ENCODE measurements around the gene STK31.

STK31 gene

DNA sequence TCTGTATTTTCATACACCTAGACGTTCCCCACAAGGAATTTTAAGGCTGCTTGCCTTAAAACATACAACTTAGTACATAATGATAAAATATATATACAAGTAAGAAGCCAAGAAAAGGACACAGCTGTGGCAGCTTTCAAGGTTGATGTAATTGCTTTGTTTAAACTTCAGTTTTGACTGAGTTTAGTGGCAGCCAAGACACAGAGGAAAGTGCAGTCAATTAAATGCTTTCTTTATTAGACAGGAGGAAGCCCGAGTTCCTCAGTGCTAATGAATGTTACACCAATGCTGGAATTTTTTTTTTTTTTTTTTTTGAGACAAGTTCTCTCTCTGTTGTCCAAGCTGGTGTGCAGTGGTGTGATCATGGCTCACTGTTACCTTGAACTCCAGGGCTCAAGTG is 11.2 kb upstream of the STK31 start:
- Histone ChIP-seq H3K4me3 (no peak overlapping the region), H3K27ac (no peak overlapping the region), H4K20me1 (no peaks in the 10 kb centered on the region), H3K4me2 (no peak overlapping the region), H3K9ac (no peak overlapping the region), H3K27me3 (no peaks in the 10 kb centered on the region), H3K4me1 (peaks cover 0 to 5% (median 0%) of the 10 kb centered on the region in 10 experiments; a peak in 1 of 20 replicates), H3K36me3 (peaks cover 33 to 93% (median 62%) of the 10 kb centered on the region in 11 experiments), H3K9me3 (replicated peaks in 1 of 11) (peaks cover 5 to 15% (median 10%) of the 10 kb centered on the region in 11 experiments; a peak in 18 of 22 replicates)
- no peak for TF ChIP-seq Cebpa-rat (IDR thresholded peaks at IDR 0.05)

DNA sequence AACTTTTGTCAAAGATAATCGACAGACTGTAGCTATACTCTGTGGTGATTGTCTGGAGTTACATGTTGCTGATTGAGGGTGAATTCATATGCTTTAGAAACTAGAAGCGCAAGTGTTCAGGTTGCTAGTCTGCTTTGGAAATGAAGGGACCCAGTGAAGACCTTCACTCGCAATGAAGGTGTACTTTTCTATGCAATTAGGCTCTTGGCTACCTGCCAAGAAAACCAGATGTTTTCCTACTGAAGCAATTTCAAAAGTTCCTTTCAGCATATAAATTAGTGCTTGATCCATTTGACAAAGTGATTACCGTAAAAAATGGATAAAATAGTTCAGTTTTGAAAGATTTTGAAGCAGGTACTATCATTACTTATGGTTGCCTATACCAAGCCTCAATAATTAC is 10.0 kb upstream of the STK31 start:
- H3K4me2 ChIP-seq = no peak overlapping the region
- no peak for TF ChIP-seq Cebpa-rat (IDR thresholded peaks at IDR 0.05)
- no peak overlapping the region for H3K27ac ChIP-seq
- no peaks in the 10 kb centered on the region for H4K20me1 ChIP-seq
- peaks cover 0 to 5% (median 0%) of the 10 kb centered on the region in 10 experiments; a peak in 1 of 20 replicates for H3K4me1 ChIP-seq
- H3K27me3 ChIP-seq = no peaks in the 10 kb centered on the region
- peaks cover 17 to 25% (median 22%) of the 10 kb centered on the region in 11 experiments for H3K9me3 ChIP-seq (replicated peaks in 1 of 11)
- no peak overlapping the region for H3K9ac ChIP-seq
- peaks cover 32 to 93% (median 62%) of the 10 kb centered on the region in 11 experiments for H3K36me3 ChIP-seq
- H3K4me3 ChIP-seq = no peak overlapping the region

DNA sequence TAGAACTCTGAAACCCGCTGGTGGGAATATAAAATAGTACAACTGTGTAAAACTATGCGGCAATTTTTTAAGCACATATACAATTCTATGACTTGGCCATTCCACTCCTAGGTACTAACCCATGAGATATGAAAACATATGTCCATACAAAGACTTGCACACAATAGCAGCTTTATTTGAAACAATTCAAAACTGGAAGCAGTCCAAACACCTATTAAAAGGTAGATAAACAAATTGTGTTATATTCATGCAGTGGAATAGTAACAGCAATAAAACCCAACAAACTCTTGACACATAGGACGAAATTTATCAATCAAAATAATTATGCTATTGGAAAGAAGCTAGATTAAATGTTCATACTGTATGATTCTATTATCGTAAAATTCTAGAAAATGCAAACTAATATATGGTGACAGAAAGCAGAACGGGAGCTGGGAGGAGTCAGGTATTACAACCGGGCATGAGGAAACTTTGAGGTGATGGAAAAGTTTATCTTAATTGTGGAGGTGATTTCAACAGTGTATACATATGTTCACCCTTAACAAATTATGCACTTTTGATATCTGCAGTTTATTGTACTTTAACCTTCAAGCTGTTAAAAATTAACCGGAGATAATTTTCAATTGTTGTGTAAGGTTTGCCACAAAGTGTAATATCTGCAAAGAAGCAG is 803 bp upstream of the STK31 start:
- H3K4me2 ChIP-seq = no peak overlapping the region
- H3K4me1 ChIP-seq = no peaks in the 10 kb centered on the region
- H3K9me3 ChIP-seq (replicated peaks in 1 of 11) = peaks cover 18 to 25% (median 24%) of the 10 kb centered on the region in 11 experiments
- peaks cover 14 to 27% (median 19%) of the 10 kb centered on the region in 11 experiments for H3K36me3 ChIP-seq
- no peak overlapping the region for H3K9ac ChIP-seq
- H3K4me3 ChIP-seq = no peak overlapping the region
- no peaks in the 10 kb centered on the region for H3K27me3 ChIP-seq
- no peak overlapping the region for H3K27ac ChIP-seq
- H4K20me1 ChIP-seq = no peaks in the 10 kb centered on the region
- no peak for TF ChIP-seq Cebpa-rat (IDR thresholded peaks at IDR 0.05)

DNA sequence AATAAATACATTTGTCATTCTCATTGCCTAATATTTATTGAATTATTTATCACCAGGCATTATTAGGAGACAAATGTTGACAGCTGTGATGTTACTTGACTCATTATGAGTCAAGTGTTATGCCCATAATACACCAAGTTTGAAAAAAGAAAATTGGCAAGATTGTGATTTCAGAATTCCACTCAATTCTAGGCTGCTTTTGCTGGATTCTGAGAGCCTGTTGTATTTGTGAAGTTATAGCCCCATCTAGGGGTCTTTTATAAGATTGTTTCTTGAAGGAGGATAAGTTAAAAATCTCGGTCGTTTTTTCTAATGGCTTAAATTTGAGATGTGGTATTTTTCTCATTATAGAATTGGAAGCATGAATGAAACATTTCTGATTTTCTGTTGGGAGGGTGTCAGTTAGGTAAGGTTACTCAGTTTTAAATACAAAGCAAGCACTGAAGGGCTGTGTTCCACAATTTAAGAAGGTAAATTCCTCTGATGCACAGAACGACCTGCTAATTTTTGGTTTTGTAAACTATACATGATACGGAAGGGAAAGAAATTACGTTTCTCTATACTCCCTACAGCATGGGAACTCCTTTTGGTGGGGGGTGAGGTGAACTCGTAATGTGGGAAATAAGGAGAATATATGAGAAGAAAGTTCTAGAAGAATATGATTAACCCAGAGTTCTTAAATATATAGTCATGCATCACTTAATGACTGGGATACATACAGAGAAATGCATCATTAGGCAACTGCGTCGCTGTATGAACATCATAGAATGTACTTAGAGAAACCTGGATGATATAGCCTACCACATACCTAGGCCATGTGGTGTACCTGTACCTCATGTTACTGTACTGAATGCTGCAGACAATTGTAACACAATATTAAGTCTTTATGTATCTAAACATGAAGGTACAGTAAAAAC is 2.6 kb downstream of the STK31 start:
- no peaks in the 10 kb centered on the region for H3K4me1 ChIP-seq
- H3K4me3 ChIP-seq = no peak overlapping the region
- no peaks in the 10 kb centered on the region for H4K20me1 ChIP-seq
- TF ChIP-seq Cebpa-rat (IDR thresholded peaks at IDR 0.05) = no peak
- H3K9ac ChIP-seq = no peak overlapping the region
- no peak overlapping the region for H3K27ac ChIP-seq
- H3K27me3 ChIP-seq = no peaks in the 10 kb centered on the region
- no peaks in the 10 kb centered on the region for H3K36me3 ChIP-seq
- no peaks in the 10 kb centered on the region for H3K9me3 ChIP-seq (replicated peaks in 1 of 11)
- H3K4me2 ChIP-seq = no peak overlapping the region

DNA sequence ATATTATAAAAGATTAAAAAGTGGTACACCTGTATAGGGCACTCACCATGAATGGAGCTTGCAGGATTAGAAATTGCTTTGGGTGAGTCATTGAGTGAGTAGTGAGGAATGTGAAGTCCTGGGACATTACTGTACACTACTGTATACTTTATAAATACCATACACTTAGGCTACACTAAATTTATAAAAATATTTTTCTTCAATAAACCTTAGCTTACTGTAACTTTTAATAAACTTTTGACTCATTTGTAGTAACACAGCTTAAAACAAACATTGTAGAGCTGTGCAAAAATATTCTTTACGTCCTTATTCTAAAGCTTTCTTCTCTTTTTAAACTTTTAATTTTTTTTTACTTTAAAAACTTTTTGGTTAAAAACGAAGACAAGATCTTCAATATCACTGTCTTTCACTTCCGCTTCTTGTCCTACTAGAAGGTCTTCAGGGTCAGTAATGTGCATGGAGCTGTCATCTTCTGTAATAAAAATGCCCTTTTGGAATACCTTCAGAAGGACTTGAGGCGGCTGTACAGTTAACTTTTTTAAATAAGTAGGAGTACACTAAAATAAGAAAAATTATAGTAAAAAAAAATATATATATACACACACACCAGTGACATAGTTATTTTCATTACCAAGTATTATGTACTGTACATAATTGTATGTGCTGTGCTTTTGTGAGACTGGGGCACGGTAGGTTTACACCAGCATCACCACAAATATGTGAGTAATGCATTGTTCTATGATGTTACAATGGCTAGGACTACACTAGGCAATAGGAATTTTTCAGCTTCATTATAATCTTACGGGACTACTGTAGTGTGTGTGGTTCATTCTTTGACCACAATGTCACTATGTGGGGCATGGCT is 3.5 kb downstream of the STK31 start:
- no peak overlapping the region for H3K27ac ChIP-seq
- H3K4me3 ChIP-seq = no peak overlapping the region
- no peaks in the 10 kb centered on the region for H4K20me1 ChIP-seq
- no peaks in the 10 kb centered on the region for H3K36me3 ChIP-seq
- TF ChIP-seq Cebpa-rat (IDR thresholded peaks at IDR 0.05) = no peak
- H3K27me3 ChIP-seq = no peaks in the 10 kb centered on the region
- H3K4me2 ChIP-seq = no peak overlapping the region
- no peak overlapping the region for H3K9ac ChIP-seq
- no peaks in the 10 kb centered on the region for H3K9me3 ChIP-seq (replicated peaks in 1 of 11)
- H3K4me1 ChIP-seq = no peaks in the 10 kb centered on the region

DNA sequence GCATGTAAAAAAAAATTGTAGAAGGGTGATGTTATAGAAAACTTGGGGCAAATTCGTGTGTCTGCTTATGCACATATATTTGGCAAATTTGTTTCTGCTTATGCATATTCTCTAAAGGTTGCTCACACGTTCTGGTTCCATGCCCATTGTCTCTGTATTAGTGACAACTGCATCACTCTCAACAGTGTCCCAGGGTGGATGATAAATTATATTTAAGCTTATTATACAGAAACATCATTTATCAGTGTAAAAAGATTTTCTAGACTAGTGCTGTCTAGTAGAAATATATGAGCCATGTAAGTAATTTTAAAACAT is 4.1 kb downstream of the STK31 start:
- Histone ChIP-seq H4K20me1 (no peaks in the 10 kb centered on the region), H3K4me2 (no peak overlapping the region), H3K27me3 (no peaks in the 10 kb centered on the region), H3K9me3 (replicated peaks in 1 of 11) (no peaks in the 10 kb centered on the region), H3K36me3 (no peaks in the 10 kb centered on the region), H3K4me1 (no peaks in the 10 kb centered on the region), H3K27ac (no peak overlapping the region), H3K9ac (no peak overlapping the region), H3K4me3 (no peak overlapping the region)
- no peak for TF ChIP-seq Cebpa-rat (IDR thresholded peaks at IDR 0.05)

DNA sequence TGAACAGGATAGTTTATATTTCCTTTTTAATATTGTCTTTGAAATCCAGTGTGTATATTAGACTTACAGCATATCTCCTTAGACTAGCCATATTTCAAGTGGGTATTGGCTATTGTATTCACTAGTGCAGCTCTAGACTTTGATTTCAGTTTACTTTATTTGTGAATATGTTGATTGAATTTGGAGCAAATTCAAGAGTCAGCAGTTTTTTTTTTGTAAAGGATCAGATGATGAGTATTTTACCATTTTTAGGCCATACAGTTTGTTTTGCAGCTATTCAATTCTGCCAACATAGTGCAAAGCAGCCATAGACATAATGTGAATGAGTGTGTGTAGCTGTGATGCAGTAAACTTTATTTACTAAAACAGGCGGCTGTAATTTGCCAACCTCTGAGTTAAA is 4.6 kb downstream of the STK31 start:
- Histone ChIP-seq H3K27me3 (no peaks in the 10 kb centered on the region), H3K36me3 (no peaks in the 10 kb centered on the region), H4K20me1 (no peaks in the 10 kb centered on the region), H3K9me3 (replicated peaks in 1 of 11) (no peaks in the 10 kb centered on the region), H3K4me3 (no peak overlapping the region), H3K4me1 (no peaks in the 10 kb centered on the region), H3K9ac (no peak overlapping the region), H3K4me2 (no peak overlapping the region), H3K27ac (no peak overlapping the region)
- TF ChIP-seq Cebpa-rat (IDR thresholded peaks at IDR 0.05) = no peak

DNA sequence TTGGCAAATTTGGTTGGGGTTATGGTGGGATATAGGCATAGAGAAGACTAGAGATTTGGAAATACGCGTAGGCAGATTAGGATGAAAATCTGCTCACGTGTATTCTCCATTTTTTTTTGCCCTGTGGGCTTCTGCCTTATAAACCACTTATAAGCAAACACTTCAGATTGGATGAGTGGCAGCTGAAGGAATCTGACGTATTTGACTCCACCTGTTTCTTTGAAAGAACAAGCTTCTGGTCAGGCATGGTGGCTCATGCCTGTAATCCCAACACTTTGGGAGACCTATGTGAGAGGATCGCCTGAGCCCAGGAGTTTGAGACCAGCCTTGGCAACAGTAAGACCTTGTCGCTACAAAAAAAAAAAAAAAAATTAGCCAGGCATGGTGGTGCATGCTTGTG is 5.1 kb downstream of the STK31 start:
- Histone ChIP-seq H3K4me2 (no peak overlapping the region), H3K27ac (no peak overlapping the region), H3K27me3 (no peaks in the 10 kb centered on the region), H3K4me3 (no peak overlapping the region), H3K36me3 (no peaks in the 10 kb centered on the region), H3K9me3 (replicated peaks in 1 of 11) (no peaks in the 10 kb centered on the region), H4K20me1 (no peaks in the 10 kb centered on the region), H3K9ac (no peak overlapping the region), H3K4me1 (no peaks in the 10 kb centered on the region)
- no peak for TF ChIP-seq Cebpa-rat (IDR thresholded peaks at IDR 0.05)

DNA sequence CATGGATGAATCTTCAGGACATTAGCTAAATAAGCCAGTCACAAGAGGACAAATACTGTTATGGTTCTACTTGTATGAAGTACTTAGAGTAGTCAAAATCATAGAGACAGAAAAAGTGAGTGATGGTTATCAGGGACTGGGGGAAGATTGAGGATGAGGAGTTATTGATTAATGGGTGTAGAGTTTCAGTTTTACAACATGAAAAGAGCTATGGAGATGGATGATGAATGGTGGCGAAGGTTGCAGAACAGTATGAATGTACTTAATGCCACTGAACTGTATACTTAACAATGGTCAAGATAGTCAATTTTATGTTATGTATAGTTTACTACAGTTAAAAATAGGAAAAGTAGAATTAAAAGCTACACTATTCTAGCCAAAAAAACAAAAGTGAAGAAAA is 7.8 kb downstream of the STK31 start:
- Histone ChIP-seq H3K36me3 (no peaks in the 10 kb centered on the region), H3K4me3 (no peak overlapping the region), H3K9me3 (replicated peaks in 1 of 11) (no peaks in the 10 kb centered on the region), H3K4me2 (no peak overlapping the region), H3K27ac (no peak overlapping the region), H4K20me1 (no peaks in the 10 kb centered on the region), H3K9ac (no peak overlapping the region), H3K27me3 (no peaks in the 10 kb centered on the region), H3K4me1 (no peaks in the 10 kb centered on the region)
- no peak for TF ChIP-seq Cebpa-rat (IDR thresholded peaks at IDR 0.05)
